GM19372 (cell line): ENCODE data around the gene RPL5.

Source experiments
- ATAC-seq: cut with Tn5 transposase; IDR thresholded peaks from one replicate; pipeline ENCODE4 v1.9.1; 2021; ENCODE audit warnings: mild to moderate bottlenecking, low read depth, moderate library complexity; ENCODE audit not compliant: unreplicated experiment

RPL5 gene

GRCh38 chr1:92887465-92887864 lies 55.6 kb downstream of the RPL5 start:
- no peak for ATAC-seq
